Hematopoietic multipotent progenitor cell treated with erythropoietin and hydrocortisone succinate and interleukin-3 and kit ligand, for 15 days (in vitro differentiated cells): Measurements from ENCODE around the gene TSHZ3.

Experiments used
- DNase-seq: peaks from one replicate; pipeline ENCODE4 v3.0.0-alpha.2; 2015; ENCODE audit warnings: low spot score

The TSHZ3 gene

DNA sequence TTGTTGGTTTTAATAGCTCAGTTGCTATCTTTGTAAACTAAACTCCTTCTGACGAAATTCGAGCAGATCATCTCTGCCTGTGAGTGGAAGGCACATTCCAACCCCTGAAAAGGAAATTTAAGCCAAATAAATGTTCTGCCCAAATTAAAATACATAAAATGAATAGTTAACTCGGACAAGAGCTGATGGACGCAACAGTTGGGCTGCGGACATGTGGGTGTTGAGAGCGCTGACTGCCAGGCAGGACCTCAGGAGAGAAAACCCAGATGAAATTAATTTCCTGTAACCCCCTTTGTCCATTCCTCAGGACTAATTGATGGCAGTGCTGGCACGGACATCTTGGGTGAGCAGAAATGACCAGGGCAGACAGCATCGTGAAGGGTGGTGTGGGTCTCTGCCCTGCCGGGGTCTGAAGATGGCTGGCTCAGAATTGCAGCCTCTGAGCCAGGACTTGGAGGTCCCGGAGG, 86.5 kb downstream of the TSHZ3 start:
- DNase-seq: no peak

DNA sequence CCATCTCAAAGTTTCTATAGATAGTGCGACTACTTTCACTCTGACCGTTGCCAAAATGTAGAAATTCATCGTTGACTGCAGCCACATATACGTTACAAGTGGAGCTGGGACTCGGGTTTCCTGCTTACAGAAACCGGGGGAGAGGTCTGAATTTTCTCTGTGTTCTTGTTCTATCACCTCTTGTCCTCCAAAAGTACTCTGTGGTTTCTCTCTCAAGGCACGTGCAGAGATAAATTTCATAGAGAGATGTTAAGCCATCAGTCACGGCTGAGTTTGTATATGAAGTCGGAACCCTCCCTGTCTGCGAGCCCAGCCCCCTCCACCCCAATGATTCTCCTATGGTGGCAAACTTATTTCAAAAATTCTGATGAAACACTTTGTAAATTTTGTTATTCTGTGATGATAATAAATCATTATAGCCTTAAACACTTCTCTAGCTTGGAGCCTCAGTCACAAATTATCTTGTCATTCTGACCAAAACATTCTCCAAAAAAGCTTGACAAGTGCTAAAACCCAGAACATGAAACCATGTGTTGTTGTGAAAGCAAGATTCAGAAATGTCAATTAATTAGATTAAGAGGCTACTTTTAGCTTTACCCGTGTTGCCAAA, 87.5 kb downstream of the TSHZ3 start:
- DNase-seq: no peak

DNA sequence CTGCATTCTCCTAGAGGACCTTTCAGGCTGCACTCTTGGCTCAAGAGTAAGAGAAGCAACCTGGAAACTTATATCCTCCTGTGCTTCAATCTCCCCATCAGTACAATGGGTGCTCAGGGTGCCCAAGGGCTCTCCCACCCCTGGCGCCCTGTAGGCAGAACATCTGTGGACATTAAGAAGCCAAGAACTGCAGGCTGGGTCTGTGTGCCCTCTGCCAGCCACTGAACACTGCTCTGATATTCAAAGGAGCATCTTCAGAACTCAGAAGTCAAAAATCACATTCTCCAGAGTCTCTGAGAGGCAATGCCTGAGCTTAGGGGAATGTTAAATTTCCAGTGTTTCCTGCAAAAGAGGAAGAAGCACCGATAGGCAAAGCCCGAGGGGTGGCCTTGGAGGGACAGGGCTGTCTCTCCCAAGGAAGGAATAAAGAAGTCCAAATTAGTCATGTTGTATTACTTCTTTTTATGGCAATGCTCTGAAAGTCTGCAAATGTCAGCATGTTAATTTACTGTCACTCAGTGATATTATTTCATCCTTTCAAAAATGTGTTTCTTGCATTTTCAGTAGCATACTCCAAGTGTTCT, 88.1 kb downstream of the TSHZ3 start:
- DNase-seq: no peak

DNA sequence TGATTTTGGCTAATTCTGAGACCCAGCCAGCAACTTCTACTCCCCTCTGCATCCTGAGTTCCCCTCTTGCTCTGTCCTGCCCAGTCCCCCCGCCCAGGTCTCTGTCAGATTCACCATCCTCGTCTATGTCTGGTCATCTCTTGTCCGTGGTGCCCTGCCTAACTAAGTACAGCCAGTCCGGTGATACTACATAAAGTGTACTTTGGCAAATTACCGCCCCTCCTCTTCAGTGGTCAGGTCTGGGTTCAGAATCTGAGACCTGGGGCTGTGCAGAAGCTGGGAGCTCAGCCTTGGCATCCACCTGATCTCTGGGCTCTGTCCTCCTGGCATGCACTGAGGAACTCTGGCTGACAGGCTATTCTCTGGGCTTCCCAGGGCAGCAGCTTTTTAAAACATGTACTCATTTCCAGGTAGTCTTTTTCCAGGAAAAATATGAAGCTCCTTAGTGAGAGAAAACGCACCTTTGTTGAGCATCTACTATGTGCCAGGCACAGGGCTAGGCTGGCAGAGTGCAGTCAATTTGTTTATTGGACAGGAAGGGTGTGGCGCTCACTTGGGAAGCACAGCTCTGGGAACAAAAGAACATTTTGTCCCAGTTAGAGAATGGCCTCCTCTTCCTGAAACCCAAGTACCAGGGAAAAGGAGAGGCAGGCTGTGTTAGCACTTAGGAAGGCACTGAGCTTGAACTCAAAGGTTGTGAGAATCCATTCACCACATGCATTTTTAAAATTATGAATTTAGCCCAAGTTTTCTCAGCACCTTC, 88.9 kb downstream of the TSHZ3 start:
- DNase-seq: no peak

DNA sequence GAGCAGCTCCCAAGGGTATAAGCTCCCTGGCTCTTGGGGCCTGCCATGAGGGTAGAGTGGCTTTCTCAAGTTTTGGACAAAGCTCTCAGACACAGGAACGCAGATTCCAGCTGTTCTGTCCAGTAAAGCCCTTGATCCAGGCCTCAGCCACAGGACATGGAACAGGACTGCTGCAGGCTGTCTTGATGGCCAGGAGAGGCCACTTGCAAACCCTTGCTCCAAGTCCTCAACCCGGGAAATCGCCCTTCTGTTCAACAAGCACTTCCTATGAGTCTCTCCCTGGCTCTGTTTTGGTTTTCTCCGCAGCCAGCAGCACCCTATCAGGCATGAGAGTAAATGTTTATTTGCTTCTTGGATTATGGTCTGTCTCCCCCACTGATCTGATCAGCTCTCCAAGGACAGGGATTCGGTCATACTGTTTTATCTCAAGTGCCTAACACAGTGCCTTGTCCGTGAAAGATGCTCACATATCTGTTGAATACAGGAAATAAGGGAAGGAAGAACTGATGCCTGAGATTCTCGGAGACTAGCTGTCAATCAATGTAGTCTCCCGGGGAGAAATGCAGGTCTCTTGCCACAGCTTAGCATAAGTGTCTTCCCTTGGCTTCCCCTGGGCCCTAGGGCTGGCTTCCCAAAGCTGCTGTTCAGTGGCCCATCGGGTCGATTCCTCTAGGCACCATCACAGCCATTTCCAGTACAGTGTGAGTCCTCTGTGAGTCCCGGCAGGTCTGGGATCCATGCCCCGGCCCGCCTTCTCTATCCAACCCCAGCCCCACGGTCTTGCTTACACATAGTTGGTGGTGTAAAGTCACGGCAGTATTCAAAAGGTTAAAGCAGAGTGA, 90.8 kb downstream of the TSHZ3 start:
- DNase-seq: no peak

DNA sequence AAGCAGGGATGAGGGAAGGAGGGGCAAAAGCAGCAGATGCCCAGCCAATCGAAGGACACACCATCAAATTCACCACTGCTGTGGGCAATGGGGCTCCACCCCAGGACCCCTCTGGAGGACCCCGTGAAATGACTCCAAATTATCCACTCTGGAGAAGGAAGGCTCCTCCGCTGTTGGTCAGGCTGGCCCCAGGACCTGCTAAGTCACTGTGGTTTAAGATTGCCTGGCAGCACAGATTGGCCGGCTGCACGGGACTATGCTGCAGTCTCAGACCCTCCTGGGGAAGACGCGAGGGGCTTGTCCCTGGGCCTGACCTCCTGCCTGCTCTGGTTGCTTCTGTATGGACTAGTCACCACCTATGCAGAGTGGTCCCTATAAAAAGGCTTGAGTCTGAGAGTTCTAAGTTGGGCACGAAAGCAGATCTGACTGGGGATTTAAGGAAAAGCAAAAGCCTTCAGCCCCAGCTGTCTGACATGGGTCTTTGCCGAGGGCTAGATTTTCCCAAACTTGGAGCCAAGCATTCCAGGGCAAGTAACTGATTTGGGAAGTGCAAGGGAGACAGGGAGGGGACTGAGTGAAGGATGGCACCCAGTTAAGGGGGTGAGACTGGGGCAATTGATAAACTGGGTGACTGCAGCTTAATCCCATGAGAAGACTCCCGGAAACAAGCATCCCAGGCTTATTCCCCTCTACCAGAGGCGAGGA, 91.7 kb downstream of the TSHZ3 start:
- no peak for DNase-seq

DNA sequence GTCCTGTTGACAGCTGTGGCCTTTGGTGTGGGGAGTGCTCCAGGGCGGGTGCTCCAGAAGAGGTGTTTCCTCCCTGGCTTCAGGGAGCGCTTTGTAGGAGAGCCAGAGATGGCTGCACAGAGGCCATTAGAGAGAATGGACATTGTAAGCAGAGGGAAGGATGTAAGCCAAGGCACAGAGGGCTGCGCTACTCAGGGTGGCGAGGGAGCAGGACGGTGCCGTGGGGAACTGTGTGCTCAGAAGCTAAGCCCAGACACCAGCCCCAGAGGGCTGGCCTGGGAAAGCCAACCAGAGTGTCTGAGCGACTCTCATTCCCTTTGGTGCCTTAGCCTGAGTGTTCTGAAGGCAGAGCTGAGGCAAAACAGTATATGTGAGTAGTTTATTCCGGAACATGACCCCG, 92.2 kb downstream of the TSHZ3 start:
- DNase-seq: no peak

DNA sequence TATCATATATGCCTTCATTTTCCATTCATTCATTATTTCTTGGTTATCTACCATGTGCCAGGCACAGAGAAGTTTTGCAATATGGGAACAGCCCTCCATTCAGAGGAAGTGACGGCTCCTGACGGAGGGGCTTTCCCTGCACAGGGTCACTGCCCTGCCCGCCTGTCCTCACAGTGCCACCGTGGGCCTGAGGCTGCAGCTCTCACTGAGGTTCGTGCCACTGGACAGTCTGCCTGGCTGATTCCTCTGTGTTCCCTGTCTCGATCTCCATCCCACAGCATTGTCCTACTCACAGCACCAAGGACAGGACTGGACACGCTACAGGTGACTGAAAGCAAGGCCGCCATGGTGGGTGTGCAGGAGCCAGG, 92.7 kb downstream of the TSHZ3 start:
- no peak for DNase-seq

DNA sequence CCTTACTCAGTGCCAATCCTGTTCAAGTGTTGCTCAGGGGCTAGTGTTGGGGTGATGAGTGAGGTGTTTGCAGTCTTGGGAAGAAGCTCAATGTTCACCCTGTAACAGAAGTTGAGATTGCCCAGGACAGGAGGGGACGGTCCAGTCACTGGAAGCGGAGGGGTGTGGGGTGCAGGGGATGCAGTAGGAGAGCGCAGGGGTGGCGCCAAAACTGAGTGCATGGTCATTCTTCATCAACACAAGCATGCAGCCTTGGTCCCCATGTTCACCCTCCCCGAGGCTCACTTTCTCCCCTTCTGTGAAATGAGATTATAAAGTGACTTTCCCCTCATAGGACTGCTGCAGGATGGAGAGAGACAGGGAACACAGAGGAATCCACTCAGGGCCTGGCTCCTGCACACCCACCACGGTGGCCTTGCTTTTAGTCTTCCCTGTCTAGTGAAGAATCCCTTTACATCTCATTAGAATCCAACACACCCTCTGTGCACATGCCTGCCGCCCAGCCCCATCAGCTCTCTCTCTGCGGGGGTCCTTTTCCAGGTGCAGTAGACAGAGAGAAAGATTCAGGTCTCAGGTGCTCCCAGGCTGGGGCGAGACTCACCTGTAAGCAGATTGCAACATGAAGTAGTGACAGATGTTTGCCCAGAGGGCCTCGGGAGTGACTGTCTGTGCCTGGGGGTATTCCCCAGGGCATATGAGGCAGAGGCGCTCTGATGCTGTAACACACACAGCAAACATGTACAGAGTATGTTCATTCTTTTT, 93.2 kb downstream of the TSHZ3 start:
- DNase-seq: no peak

DNA sequence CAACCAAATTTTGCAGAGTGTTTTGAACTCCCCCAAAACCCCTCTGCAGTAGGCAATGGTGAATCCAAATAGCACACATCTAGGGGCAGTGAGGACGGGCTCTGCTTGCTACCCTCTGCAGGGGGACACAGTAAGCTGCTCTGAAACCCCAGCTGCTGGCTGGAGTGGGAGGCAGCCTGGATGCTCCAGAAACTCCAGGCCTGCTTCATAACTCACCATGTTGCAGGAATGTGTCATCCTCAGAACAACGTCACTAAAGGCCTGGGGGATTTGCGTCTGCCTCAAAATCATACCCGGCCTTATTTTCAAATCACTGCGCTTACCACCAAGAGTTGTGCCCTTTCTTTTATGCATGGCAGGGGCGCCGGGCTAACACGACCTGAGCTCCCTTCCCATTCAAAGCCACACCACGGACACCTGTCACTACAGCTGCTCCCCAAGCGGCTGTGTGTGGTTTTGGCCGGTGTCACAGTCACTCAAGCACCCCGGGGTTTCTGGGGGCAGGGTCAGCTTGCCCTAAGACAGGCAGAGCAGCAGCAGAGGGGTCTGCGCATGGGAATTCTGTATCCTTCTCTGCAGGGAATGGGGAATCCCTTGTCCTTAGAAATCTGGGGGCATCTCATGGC, 93.9 kb downstream of the TSHZ3 start:
- DNase-seq: no peak

DNA sequence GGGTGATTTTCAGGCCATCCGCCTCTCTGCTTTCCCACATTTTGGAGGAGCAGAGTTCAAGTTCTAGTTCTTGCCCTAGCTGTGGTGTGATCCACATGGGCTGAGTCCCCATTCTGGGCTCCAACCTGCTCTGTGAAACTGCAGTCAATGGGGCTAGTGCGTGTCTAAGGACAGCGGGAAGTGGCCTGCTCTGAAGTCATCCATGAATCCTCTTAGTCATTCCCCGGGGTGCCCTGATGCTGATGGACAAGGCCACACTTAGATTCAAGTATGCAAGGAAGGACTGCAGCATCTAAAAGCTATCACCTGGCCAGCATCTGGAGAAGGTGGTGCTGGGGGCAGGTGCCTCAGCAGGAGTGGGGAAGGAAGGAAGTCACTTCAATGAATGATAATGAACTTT, 94.6 kb downstream of the TSHZ3 start:
- DNase-seq: no peak

DNA sequence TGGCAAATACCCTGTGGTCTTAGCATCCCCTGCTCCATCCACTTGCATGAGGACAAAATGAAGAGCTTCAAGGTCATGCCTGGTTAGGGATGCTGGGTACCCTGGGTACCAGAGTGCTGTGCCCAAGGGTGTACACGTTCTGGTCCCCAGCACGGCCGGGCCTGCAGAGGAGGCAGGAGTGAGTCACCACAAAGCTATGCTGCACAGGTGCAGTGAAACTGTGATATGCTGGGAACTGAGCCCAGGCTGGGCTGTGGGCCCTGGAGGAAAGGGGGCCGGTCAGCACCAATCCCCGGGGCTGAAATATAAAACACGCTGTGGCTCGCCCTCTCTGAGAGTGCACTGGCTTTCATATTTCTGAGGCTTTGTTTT, 95.1 kb downstream of the TSHZ3 start:
- DNase-seq: no peak

DNA sequence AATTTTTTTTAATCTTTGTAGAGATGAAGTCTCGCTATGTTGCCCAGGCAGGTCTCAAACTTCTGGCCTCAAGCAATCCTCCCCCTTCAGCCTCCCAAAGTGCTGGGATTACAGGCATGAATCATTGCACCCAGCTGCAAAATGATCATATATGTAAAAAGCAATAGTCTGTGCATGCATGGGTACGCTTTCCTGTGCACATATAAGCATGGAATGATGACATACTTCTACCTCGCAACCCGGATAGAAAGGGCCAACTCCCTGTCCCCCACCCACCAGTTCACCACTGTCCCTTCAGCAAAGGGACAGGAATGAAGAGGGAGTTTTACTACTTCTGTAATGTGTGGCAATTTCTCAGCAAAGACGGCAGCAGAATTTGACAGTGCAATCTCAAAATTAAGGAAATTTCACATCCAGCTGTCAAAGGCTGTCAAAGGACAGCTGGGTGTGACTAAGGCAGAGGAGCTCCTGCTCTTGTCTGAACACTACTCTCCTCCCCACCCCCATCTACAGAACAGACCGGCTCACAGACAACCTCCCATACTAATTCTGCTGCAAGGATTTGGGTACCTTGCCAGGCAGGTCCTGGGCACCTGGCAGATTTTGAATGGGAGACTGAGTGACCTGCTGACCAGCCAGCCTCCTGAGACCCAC, 95.6 kb downstream of the TSHZ3 start:
- no peak for DNase-seq

DNA sequence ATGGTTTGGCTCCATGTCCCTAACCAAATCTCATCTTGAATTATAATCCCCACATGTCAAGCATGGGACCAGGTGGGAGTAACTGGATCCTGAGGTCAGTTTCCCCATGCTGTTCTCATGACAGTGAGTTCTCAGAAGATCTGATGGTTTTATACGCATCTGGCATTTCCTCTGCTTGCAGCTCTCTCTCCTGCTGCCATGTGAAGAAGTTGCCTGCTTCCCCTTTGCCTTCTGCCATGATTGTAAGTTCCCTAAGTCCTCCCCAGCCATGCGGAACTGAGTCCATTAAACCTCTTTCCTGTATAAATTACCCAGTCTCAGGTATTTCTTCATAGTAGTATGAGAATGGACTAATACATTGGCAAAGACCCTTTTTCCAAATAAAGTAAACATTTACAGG, 96.8 kb downstream of the TSHZ3 start:
- no peak for DNase-seq

DNA sequence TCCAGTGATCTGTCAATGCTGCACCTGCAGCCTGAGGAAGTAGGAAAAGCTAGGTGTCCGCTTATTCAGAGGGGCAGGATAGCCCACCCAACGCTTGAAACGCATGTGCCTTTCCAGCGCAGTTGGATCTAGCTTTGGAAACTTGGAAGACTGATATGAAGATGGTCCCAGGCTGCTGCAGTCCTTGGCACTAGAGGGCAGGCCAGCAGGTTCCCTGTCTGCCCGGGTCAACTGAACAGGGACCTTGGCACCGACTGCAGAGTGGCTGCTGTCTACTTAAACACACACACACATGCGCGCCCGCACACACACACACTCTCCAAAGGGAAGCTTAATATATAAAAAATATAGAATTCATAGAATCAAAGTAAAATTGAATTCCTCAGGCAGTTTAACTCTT, 100.0 kb downstream of the TSHZ3 start:
- DNase-seq: no peak

DNA sequence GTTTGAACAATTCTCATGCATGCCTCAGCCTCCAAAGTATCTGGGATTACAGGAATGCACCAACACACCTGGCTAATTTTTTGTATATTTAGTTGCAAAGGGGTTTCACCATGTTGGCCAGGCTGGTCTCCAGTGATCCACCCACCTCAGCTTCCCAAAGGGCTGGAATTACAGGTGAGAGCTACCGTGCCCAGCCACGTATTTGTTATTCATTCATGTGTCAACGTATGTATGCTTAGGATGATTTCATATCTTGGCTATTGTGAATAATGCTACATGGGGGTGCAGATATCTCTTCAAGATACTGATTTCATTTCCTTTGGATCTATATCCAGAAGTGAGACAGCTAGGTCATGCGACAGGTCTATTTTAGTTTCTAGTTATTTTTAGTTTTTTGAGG, 113.4 kb downstream of the TSHZ3 start:
- DNase-seq: no peak

DNA sequence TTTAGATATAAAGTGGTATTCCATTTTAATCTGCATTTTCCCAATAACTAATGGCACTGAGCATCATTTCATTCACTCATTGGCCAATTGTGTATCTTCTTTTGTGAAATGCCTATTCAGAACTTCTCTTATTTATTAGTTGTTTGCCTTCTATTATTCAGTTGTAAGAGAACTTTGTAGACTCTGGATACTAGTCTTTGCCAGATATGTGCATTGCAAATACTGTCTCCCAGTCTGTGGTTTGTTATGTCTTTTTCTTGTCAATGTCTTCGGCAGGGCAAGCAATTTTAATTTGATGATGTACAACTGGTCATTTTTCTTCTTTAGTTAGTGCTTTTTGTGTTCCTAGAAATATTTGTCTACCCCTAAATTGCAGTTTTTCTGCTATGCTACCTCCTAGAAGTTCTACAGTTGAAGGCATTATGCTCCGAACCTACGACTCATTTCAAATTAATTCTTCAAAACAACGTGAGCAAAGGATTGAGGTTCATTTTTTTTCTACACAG, 115.9 kb downstream of the TSHZ3 start:
- DNase-seq: no peak

DNA sequence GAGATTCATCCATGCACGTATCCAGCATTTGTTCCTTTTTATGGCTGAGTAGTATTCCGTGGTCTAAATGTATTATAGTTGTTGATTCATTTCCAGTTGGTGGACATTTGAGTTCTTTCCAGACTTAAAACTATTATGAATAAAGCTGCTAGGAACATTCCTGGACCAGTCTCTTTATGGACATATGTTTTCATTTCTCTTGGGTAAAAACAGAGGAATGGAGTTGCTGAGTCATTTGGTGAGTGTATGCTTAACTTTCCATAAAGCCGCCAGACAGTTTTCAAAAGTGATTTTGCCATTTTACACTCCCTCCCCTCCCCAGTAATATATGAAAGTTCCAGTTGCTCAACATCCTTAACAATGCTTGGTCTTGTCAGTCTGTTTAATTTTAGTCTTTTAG, 116.4 kb downstream of the TSHZ3 start:
- no peak for DNase-seq

DNA sequence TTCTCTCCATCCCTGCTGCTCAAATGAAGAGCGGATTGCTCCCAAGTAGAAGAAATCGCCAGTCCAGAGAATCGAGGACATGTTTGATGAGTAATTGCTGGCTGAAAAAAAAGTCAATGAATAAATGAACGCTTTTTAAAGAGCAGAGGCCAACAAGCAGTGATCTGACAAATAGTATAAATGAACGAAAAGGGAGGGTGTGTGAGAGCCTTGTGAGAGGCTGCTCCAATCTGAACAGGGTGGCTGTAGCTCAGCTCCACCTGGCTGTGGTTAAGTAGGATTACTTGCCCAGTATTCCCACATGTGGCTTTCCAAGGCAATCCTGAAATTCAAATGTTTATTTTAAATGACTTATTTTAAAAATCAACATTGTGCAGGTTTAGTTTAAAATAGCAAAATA, 117.1 kb downstream of the TSHZ3 start:
- DNase-seq: no peak

DNA sequence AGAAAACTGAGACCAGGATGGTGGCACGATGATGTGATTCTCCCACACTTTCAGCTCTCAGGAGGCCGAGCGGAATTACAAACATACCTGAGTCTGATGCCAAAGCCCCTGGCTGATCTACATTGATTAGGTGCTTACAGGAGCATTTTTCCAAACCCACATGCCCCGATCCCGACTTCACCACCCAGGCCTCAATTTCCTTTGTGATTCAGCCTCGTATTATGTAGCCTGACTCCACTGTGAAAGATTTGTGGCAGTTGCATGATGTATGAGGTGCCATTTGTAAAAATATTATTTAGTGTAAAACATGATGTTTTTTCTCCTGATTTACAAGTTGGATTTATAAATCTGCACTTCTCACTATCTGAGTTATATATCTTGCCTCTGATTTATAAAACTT, 118.0 kb downstream of the TSHZ3 start:
- DNase-seq: no peak
